K562 (cell line): ENCODE data around the gene SMPDL3B. TPM values are rescaled to one million over a fixed set of nuclear protein-coding genes. Genes with fewer than 3 reads are reported as not detected.
A peak's percentile ranks its signal among the peaks of the same experiment; 100 is the strongest.

Experiments
- ATAC-seq: fragments of 200-7000 bp; cut with Tn5 transposase; 3 replicates; pipeline ENCODE4 v1.9.1; 2020; ENCODE audit warnings: moderate library complexity
- BruUV-seq: library from RNA; stranded (reverse); fragments of 400-500 nt; replicated peaks from 2 replicates; lab custom pipeline; 2021; lab: Mats Ljungman, UMichigan
- CTCF ChIA-PET: fragments of 300-600 bp; formaldehyde crosslinking; extraction: SDS; loops from one replicate; lab custom pipeline; 2021; ENCODE audit warnings: low intra/inter-chr PET ratio; lab: Yijun Ruan, JAX
- POLR2A ChIA-PET: fragments of 300-600, 350-650 bp; sonication (Branson Sonifier 250); formaldehyde crosslinking; extraction: SDS; loops from one replicate; lab custom pipeline; 2021; ENCODE audit warnings: antibody characterized with exemption, inconsistent platforms; lab: Yijun Ruan, JAX
- DNase-seq, 4 experiments: peaks; one replicate each; pipeline versions ENCODE4 v3.0.0 to v3.0.0-alpha.2; 2011 to 2018; ENCODE audit warnings: low spot score in 3 of 4, mixed read lengths in 3 of 4; ENCODE audit errors: extremely low read depth in 1 of 4
- FAIRE-seq: peaks from 2 replicates; lab custom pipeline; 2011; peaks lifted over from hg19 to GRCh38; lab: Jason Lieb, UNC
- H2AFZ ChIP-seq: 2 replicates; pipeline ENCODE4 v1.6.0; 2011; ENCODE audit warnings: low read depth, low read length, control low read depth, inconsistent platforms
- H3K27ac ChIP-seq: fragments of 200-600 bp; 3 replicates; pipeline ENCODE4 v1.8.0; 2011; ENCODE audit warnings: low read depth, mild to moderate bottlenecking, control low read depth, inconsistent platforms, low read length, moderate library complexity, mixed read lengths; ENCODE audit errors: extremely low read depth
- H3K27me3 ChIP-seq, 2 experiments: fragments of 300-600 bp in 1 of 2; 2 replicates in 1 of 2; 3 replicates in 1 of 2; pipeline versions ENCODE4 v1.6.0 to v1.8.0; 2011; ENCODE audit warnings: inconsistent platforms in 2 of 2, low read length in 2 of 2, mild to moderate bottlenecking in 1 of 2, mixed read lengths in 1 of 2, moderate library complexity in 1 of 2; ENCODE audit not compliant: control insufficient read depth in 2 of 2, insufficient read depth in 2 of 2
- H3K36me3 ChIP-seq: fragments of 300-600 bp; 3 replicates; pipeline ENCODE4 v1.8.0; 2011; ENCODE audit warnings: mild to moderate bottlenecking, low read length, inconsistent platforms; ENCODE audit not compliant: control insufficient read depth, insufficient read depth
- H3K4me1 ChIP-seq, 2 experiments: fragments of 200-600 bp in 1 of 2; replicated peaks in 1 of 2; 2 replicates in 1 of 2; 3 replicates in 1 of 2; pipeline versions ENCODE4 v1.5.1 to v1.8.0; 2011; ENCODE audit warnings: inconsistent platforms in 2 of 2, low read length in 2 of 2, mild to moderate bottlenecking in 1 of 2, mixed read lengths in 1 of 2, moderate library complexity in 1 of 2; ENCODE audit not compliant: control insufficient read depth in 2 of 2, insufficient read depth in 2 of 2
- H3K4me2 ChIP-seq: 2 replicates; pipeline ENCODE4 v1.6.1; 2011; ENCODE audit warnings: low read length, control low read depth, inconsistent platforms, mixed read lengths; ENCODE audit not compliant: insufficient read depth
- H3K4me3 ChIP-seq: fragments of 200-600 bp; sonication (generic), shearing (Covaris generic); 2 replicates; pipeline ENCODE4 v1.5.1; 2016; ENCODE audit warnings: control low read depth, inconsistent platforms
- H3K79me2 ChIP-seq: fragments of 200-600 bp; 3 replicates; pipeline ENCODE4 v1.8.0; 2011; ENCODE audit warnings: low read length, inconsistent platforms; ENCODE audit not compliant: control insufficient read depth, insufficient read depth
- H3K9ac ChIP-seq, 2 experiments: 2 replicates each; pipeline versions ENCODE4 v1.6.0 to v1.6.1; 2011; ENCODE audit warnings: low read depth in 2 of 2, low read length in 2 of 2, control low read depth in 1 of 2, inconsistent platforms in 1 of 2, mild to moderate bottlenecking in 1 of 2, mixed read lengths in 1 of 2; ENCODE audit not compliant: insufficient read depth in 1 of 2
- H3K9me1 ChIP-seq: one replicate; pipeline ENCODE4 v1.6.0; 2011; ENCODE audit warnings: inconsistent platforms, mild to moderate bottlenecking, low read length, moderate library complexity; ENCODE audit not compliant: control insufficient read depth, insufficient read depth
- H3K9me3 ChIP-seq: replicated peaks from 2 replicates; pipeline ENCODE4 v1.5.1; 2011; ENCODE audit warnings: low read depth, low read length, inconsistent platforms; ENCODE audit not compliant: control insufficient read depth, insufficient read depth
- H4K20me1 ChIP-seq: replicated peaks from 2 replicates; pipeline ENCODE4 v1.6.1; 2011; ENCODE audit warnings: low read length, inconsistent platforms, mixed read lengths; ENCODE audit not compliant: control insufficient read depth, insufficient read depth
- ARID3A ChIP-seq: IDR thresholded peaks from 2 replicates; pipeline ENCODE4 v1.6.1; 2012; ENCODE audit warnings: low read depth, low read length, improper control_type of control experiment, borderline replicate concordance
- ATF6 ChIP-seq: sonication (generic); formaldehyde crosslinking; IDR thresholded peaks from 2 replicates; pipeline ENCODE4 v1.4.0; 2020; ENCODE audit warnings: mild to moderate bottlenecking, missing genetic modification reagents
- CBFA2T3 ChIP-seq: fragments of 450-650 bp; IDR thresholded peaks from 2 replicates; pipeline ENCODE4 v1.6.1; 2017
- CTCF ChIP-seq, 3 experiments: IDR thresholded peaks in 2 of 3; conservative IDR thresholded peaks in 1 of 3; 2 replicates each; pipeline ENCODE4 v1.5.1; 2011 to 2012; ENCODE audit warnings: low read length in 3 of 3, mild to moderate bottlenecking in 3 of 3, control low read depth in 2 of 3, improper control_type of control experiment in 1 of 3, inconsistent platforms in 1 of 3, low read depth in 1 of 3, mixed read lengths in 1 of 3, moderate library complexity in 1 of 3; ENCODE audit not compliant: insufficient read depth in 2 of 3
- CTCFL ChIP-seq: IDR thresholded peaks from 2 replicates; pipeline ENCODE4 v1.6.1; 2011; ENCODE audit warnings: borderline replicate concordance, low read depth, mild to moderate bottlenecking, moderate library complexity, low read length; ENCODE audit not compliant: insufficient read depth, poor library complexity, severe bottlenecking
- JUND ChIP-seq, 2 experiments: IDR thresholded peaks; 2 replicates in 1 of 2; 3 replicates in 1 of 2; pipeline ENCODE4 v1.6.1; 2011; ENCODE audit warnings: borderline replicate concordance in 2 of 2, low read depth in 2 of 2, low read length in 2 of 2, improper control_type of control experiment in 1 of 2, missing biosample characterization in 1 of 2, missing genetic modification characterization in 1 of 2, missing genetic modification reagents in 1 of 2
- RAD21 ChIP-seq, 2 experiments: fragments of 250-450 bp in 1 of 2; fragments of 450-650 bp in 1 of 2; sonication (Bioruptor Pico) in 1 of 2; formaldehyde crosslinking in 1 of 2; IDR thresholded peaks in 1 of 2; conservative IDR thresholded peaks in 1 of 2; 2 replicates each; pipeline versions ENCODE4 v1.4.0 to v1.8.0; 2020 to 2022; ENCODE audit warnings: mild to moderate bottlenecking in 2 of 2, moderate library complexity in 1 of 2
- SMC3 ChIP-seq: conservative IDR thresholded peaks from 2 replicates; pipeline ENCODE4 v1.6.1; 2011; ENCODE audit warnings: low read depth, low read length, improper control_type of control experiment; ENCODE audit not compliant: insufficient read depth
- ZNF124 ChIP-seq: sonication (generic); formaldehyde crosslinking; IDR thresholded peaks from 2 replicates; pipeline ENCODE4 v1.8.1; 2022; ENCODE audit warnings: missing genetic modification reagents
- WGBS: fragments of 100-300 bp; shearing (Covaris generic); methylation state at CpG from one replicate; pipeline ENCODE4 v1.1.6; 2016; ENCODE audit warnings: low coverage, mixed read lengths; ENCODE audit not compliant: insufficient coverage; ENCODE audit errors: missing lambda C conversion rate; 5-methylcytosine and 5-hydroxymethylcytosine counted together
- in situ Hi-C: fragments of 300-500 bp; cut with MboI; formaldehyde crosslinking; loops from 4 replicates; pipeline ENCODE4 v1.15.0; 2018; ENCODE audit warnings: inconsistent platforms, mixed read lengths
- intact Hi-C: fragments of 100-400 bp; cut with micrococcal nuclease; formaldehyde crosslinking; loops from 2 replicates; pipeline ENCODE4 v1.14.2; 2022
- polyA plus RNA-seq, 8 experiments: library from polyadenylated mRNA; depleted of rRNA in 4 of 8; stranded (reverse) in 5 of 8; unstranded in 3 of 8; fragments of >200 nt; fragmentation: Nextera tagmentation in 2 of 8; fragmentation: Illumina TruSeq in 1 of 8; extraction: Ambion mirVana in 2 of 8; extraction: Trizol in 1 of 8; gene quantifications; 2 replicates each; pipeline versions ENCODE4 v1.2.1 to v1.2.3, GENCODE V29; 2011 to 2014; ENCODE audit warnings: inconsistent platforms in 1 of 8, missing spikeins in 1 of 8
- total RNA-seq, 7 experiments: library from RNA; depleted of rRNA in 6 of 7; stranded (reverse); fragments of >200 nt in 6 of 7; fragmentation: Illumina TruSeq in 2 of 7; extraction: Trizol in 2 of 7; gene quantifications; 2 replicates each; pipeline versions ENCODE4 v1.2.1 to v1.2.3, GENCODE V29; 2011 to 2021; ENCODE audit warnings: low replicate concordance in 1 of 7

Gene SMPDL3B
- total and polyA plus RNA-seq, 9 of the 15 experiments (the other 6 are each of a cell fraction or from before 2014, with no cell fraction given): 0.07 to 1.2 (median 0.73) TPM

GRCh38 chr1:27938488-27938887 lies 3.7 kb downstream of the SMPDL3B start (continued):
- no peak for TF ChIP-seq ATF6 (CRISPR knock-in tag)

GRCh38 chr1:27940297-27940696 lies 5.5 kb downstream of the SMPDL3B start:
- Histone ChIP-seq H3K9me1 (no peaks in the 10 kb centered on the region), H3K4me1 (peaks cover 15 to 18% of the 10 kb centered on the region in 2 experiments), H3K79me2 (no peaks in the 10 kb centered on the region), H3K27me3 (no peaks in the 10 kb centered on the region), H3K9me3 (no peaks in the 10 kb centered on the region), H3K27ac (no peak overlapping the region), H3K4me3 (no peak overlapping the region), H2AFZ (peak overlapping the region; percentile 75), H4K20me1 (no peaks in the 10 kb centered on the region), H3K36me3 (no peaks in the 10 kb centered on the region), H3K4me2 (no peak overlapping the region), H3K9ac (no peak overlapping the region)
- BruUV-seq: no TSS peak
- ChIA-PET POLR2A (interaction anchor here (0.7 to 1.1 kb wide), 3 partner anchors 9 to 704 kb away, joined by 3 to 7 read pairs (median 4); no protein-coding TSS in a partner anchor), CTCF (interaction anchor here (0.6 to 2.5 kb wide), 2 partner anchors 15 to 40 kb away, joined by 4 to 11 read pairs; no protein-coding TSS in a partner anchor)
- intact Hi-C loops: loop anchor here (1.0 to 2.0 kb wide), 2 partner anchors 39 to 147 kb away; no protein-coding TSS in a partner anchor
- DNase-seq (peak; percentile 74 to 83 (median 80)), ATAC-seq (peak; percentile 76), FAIRE-seq (peak; percentile 29)
- 0 out of 2 replicates have a peak, but pooled peaks have one; percentile 4 for TF ChIP-seq SMC3
- no peak for TF ChIP-seq CBFA2T3
- 0 out of 2 replicates have a peak, but pooled peaks have one; percentile 35 for TF ChIP-seq ARID3A
- TF ChIP-seq JUND (IDR thresholded peaks at IDR 0.05; ENCODE audit: borderline replicate concordance, low read depth, low read length): peak; percentile 30; the same call in 1 of the 2 replicates
- no peak for TF ChIP-seq JUND (tag; IDR thresholded peaks at IDR 0.05; ENCODE audit: borderline replicate concordance, low read depth, low read length)
- TF ChIP-seq CTCFL: peak; percentile 28
- TF ChIP-seq RAD21 (CRISPR knock-in tag; conservative IDR thresholded peaks at IDR 0.05 in 1 of 2, IDR thresholded peaks at IDR 0.05 in 1 of 2): peak in 1 of 2 experiments; percentile 57; a peak in 3 of 4 replicates
- TF ChIP-seq CTCF (IDR thresholded peaks at IDR 0.05 in 2 of 3, conservative IDR thresholded peaks at IDR 0.05 in 1 of 3; ENCODE audit: insufficient read depth in 2 of 3, low read depth in 1 of 3, low read length in 3 of 3): peak; percentile 53 to 74 (median 69)
- TF ChIP-seq ZNF124 (CRISPR knock-in tag): no peak
- 12% methylated on average over 6 of the region's 6 CpGs for WGBS
- in situ Hi-C loops: no loop called here
